ENCODE data around the gene EML1. TPM values are rescaled to one million over a fixed set of nuclear protein-coding genes. Genes with fewer than 3 reads are reported as not detected.

EML1 gene
- total RNA-seq, 4 donors from 2014 or later: 12.5 to 19.1 (median 16.6) TPM

DNA sequence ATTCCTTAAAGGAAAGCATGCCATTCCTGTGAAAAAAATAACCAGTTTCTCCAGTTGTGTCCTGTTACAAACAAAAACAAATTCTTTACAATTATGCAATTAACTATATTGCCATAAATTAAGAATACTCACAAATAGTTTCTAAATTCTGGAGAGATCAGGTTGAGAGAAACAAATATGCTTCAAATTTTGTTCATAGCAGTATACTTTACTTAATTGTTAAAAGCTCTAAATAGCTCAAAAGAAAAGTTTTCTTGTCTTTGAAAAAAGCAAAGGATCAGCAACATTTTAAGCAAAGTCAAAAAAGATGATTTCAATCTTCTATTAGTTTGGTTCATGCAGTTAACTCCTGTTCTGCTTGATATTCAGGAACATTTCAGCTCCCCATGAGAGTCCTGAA lies 109.7 kb downstream of the EML1 start:
- no peaks in the 10 kb centered on the region for H3K4me1 ChIP-seq
- DNase-seq: no peak
- H3K9me3 ChIP-seq: no peaks in the 10 kb centered on the region
- no peak for TF ChIP-seq POLR2A (IDR thresholded peaks at IDR 0.05)
- TF ChIP-seq, protein P1, sequence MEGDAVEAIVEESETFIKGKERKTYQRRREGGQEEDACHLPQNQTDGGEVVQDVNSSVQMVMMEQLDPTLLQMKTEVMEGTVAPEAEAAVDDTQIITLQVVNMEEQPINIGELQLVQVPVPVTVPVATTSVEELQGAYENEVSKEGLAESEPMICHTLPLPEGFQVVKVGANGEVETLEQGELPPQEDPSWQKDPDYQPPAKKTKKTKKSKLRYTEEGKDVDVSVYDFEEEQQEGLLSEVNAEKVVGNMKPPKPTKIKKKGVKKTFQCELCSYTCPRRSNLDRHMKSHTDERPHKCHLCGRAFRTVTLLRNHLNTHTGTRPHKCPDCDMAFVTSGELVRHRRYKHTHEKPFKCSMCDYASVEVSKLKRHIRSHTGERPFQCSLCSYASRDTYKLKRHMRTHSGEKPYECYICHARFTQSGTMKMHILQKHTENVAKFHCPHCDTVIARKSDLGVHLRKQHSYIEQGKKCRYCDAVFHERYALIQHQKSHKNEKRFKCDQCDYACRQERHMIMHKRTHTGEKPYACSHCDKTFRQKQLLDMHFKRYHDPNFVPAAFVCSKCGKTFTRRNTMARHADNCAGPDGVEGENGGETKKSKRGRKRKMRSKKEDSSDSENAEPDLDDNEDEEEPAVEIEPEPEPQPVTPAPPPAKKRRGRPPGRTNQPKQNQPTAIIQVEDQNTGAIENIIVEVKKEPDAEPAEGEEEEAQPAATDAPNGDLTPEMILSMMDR (IDR thresholded peaks at IDR 0.05 in 4 of 5, conservative IDR thresholded peaks at IDR 0.05 in 1 of 5): no peak
- in situ Hi-C loops (cut with MboI; ENCODE audit: low sequenced_read_pairs in 4 of 4) (no loop called here), intact Hi-C loops (cut with DNase I; ENCODE audit: low total_unique reads) (no loop called here)
- no peaks in the 10 kb centered on the region for H3K27me3 ChIP-seq
- H3K27ac ChIP-seq: no peak overlapping the region
- no peak overlapping the region for H3K4me3 ChIP-seq
- ATAC-seq: no peak
- peaks cover 0 to 20% of the 10 kb centered on the region in 2 donors for H3K36me3 ChIP-seq

- Histone ChIP-seq H3K4me3 (no peak overlapping the region), H3K27me3 (no peaks in the 10 kb centered on the region), H3K27ac (no peak overlapping the region), H3K36me3 (peaks cover 0 to 30% of the 10 kb centered on the region in 2 donors), H3K9me3 (no peaks in the 10 kb centered on the region), H3K4me1 (no peaks in the 10 kb centered on the region)
- no peak for TF ChIP-seq POLR2A (IDR thresholded peaks at IDR 0.05)
- TF ChIP-seq, protein P1 (IDR thresholded peaks at IDR 0.05 in 4 of 5, conservative IDR thresholded peaks at IDR 0.05 in 1 of 5): no peak
- in situ Hi-C loops (cut with MboI; ENCODE audit: low sequenced_read_pairs in 4 of 4) (no loop called here), intact Hi-C loops (cut with DNase I; ENCODE audit: low total_unique reads) (no loop called here)
- no peak for DNase-seq
- ATAC-seq: no peak
These were observed 111.3 kb downstream of the EML1 start for GRCh38 chr14:99904506-99904905.

DNA sequence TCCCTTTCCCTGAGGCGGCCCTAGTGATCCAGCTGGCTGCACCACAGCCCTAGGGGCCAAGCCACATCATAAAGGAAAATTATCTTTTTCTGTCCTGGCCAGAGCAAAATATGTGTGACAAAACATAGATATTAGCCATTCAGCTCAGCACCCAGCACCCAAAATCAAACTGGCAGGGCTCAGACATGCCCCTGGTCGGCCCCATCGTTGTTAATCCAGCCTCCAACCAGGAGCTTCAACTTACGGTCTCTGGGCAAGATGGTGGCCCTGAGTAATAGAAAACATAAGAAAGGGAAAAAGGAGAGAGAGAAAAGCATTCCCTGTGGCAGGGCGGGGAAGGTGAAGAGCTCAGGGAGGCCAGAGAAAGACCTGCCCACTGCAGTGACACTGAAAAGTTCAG lies 111.9 kb downstream of the EML1 start:
- Histone ChIP-seq H3K27ac (no peak overlapping the region), H3K4me3 (no peak overlapping the region), H3K4me1 (no peaks in the 10 kb centered on the region), H3K9me3 (no peaks in the 10 kb centered on the region), H3K27me3 (no peaks in the 10 kb centered on the region), H3K36me3 (peaks cover 0 to 31% of the 10 kb centered on the region in 2 donors)
- in situ Hi-C loops (cut with MboI; ENCODE audit: low sequenced_read_pairs in 4 of 4) (no loop called here), intact Hi-C loops (cut with DNase I; ENCODE audit: low total_unique reads) (no loop called here)
- ATAC-seq (no peak), DNase-seq (no peak)
- TF ChIP-seq POLR2A (IDR thresholded peaks at IDR 0.05): no peak
- TF ChIP-seq, protein P1 (IDR thresholded peaks at IDR 0.05 in 4 of 5, conservative IDR thresholded peaks at IDR 0.05 in 1 of 5): no peak

DNA sequence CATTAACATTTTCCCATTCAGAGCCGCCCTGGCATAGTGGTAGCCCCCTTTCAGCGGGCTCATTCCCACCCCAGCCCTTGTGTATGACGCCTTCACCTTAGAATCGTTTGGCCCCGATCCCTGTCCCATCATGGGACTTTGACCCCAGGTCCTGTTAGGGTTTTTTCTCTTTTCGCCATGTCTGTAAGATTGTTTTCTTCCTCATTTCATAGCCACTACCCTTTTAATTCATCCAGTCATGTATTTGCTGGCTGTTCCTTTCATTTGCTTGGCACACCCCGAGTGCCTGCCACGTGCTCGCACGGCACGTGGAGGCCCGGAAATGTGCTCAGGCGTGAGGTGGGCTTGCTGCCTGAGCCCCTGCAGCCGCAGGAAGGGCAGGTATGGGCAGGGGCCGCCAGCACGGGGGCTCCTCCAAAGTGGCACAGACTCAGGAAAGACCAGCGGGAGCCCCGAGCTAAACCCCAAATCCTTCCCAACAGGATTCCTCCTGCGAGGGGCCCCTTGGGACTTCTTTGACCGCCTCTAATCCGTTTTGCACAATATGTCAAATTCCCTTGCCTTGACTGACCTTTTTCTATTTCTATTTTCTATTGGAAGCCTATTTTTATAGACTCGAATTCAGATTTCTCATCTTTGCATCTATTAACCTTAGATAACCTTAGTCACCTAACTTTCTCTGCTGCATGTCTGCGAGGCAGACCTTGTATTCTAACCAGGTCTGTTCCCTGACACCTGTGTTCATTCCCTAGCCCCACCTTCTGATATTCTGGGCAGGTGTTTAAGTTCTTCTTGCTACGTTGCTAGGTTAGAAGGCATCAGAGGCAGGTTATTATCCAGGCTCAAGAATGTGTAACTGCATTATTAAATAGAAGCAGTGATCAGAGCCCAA lies 114.8 kb downstream of the EML1 start:
- intact Hi-C loops (cut with DNase I; ENCODE audit: low total_unique reads) (no loop called here), in situ Hi-C loops (cut with MboI; ENCODE audit: low sequenced_read_pairs in 4 of 4) (no loop called here)
- ATAC-seq: no peak
- Histone ChIP-seq H3K36me3 (peaks cover 0 to 48% of the 10 kb centered on the region in 2 donors), H3K4me3 (no peak overlapping the region), H3K9me3 (no peaks in the 10 kb centered on the region), H3K27ac (no peak overlapping the region), H3K4me1 (no peaks in the 10 kb centered on the region), H3K27me3 (no peaks in the 10 kb centered on the region)
- TF ChIP-seq, protein P1 (IDR thresholded peaks at IDR 0.05 in 4 of 5, conservative IDR thresholded peaks at IDR 0.05 in 1 of 5): no peak
- no peak for TF ChIP-seq POLR2A (IDR thresholded peaks at IDR 0.05)
- no peak for DNase-seq

All from gastrocnemius medialis (tissue), 4 donors.